RWPE1 (cell line): Measurements from ENCODE around the gene PGF.

Source experiments
- CTCF ChIA-PET: fragments of 350-600 bp; sonication (Branson Sonifier 250); formaldehyde crosslinking; extraction: SDS; loops from one replicate; lab custom pipeline; 2021; lab: Yijun Ruan, JAX
- POLR2A ChIA-PET: fragments of 400-600 bp; formaldehyde crosslinking; extraction: SDS; loops from one replicate; lab custom pipeline; 2020; ENCODE audit warnings: antibody characterized with exemption; ENCODE audit not compliant: low non-redundant PET; lab: Yijun Ruan, JAX
- DNase-seq: peaks from one replicate; pipeline ENCODE4 v3.0.0; 2012; ENCODE audit warnings: low spot score
- H3K27ac ChIP-seq: fragments of 450-650 bp; 2 replicates; pipeline ENCODE4 v1.5.1; 2017
- CTCF ChIP-seq: fragments of 450-650 bp; conservative IDR thresholded peaks from 2 replicates; pipeline ENCODE4 v1.5.1; 2017; ENCODE audit warnings: low read depth, mild to moderate bottlenecking

Gene PGF

GRCh38 chr14:74918380-74918779 is 37.0 kb downstream of the PGF start:
- no peak for DNase-seq
- POLR2A ChIA-PET = no interaction called here
- CTCF ChIA-PET = interaction anchor here (0.8 kb wide), 1 partner anchor 170 kb away, joined by 4 read pairs; no protein-coding TSS in a partner anchor
- no peak for TF ChIP-seq CTCF
- peak overlapping the region; percentile 49 for H3K27ac ChIP-seq

- ChIA-PET CTCF (interaction anchor here (0.6 to 0.9 kb wide), 3 partner anchors 12 to 171 kb away, joined by 4 to 10 read pairs (median 4); no protein-coding TSS in a partner anchor), POLR2A (no interaction called here)
- H3K27ac ChIP-seq = peak overlapping the region; percentile 49
- TF ChIP-seq CTCF = no peak
- no peak for DNase-seq
Observed at GRCh38 chr14:74917646-74918081, 37.7 kb downstream of the PGF start.

- no peak for TF ChIP-seq CTCF
- H3K27ac ChIP-seq = peak overlapping the region; percentile 49
- POLR2A ChIA-PET = no interaction called here
- CTCF ChIA-PET = interaction anchor here (0.9 kb wide), 1 partner anchor 11 kb away, joined by 10 read pairs; no protein-coding TSS in a partner anchor
- no peak for DNase-seq
Observed at GRCh38 chr14:74917178-74917543, 38.2 kb downstream of the PGF start.

GRCh38 chr14:74915826-74916225 is 39.6 kb downstream of the PGF start:
- TF ChIP-seq CTCF = no peak
- ChIA-PET CTCF (no interaction called here), POLR2A (no interaction called here)
- H3K27ac ChIP-seq = no peak overlapping the region
- DNase-seq = no peak

- no peak overlapping the region for H3K27ac ChIP-seq
- POLR2A ChIA-PET = no interaction called here
- DNase-seq = no peak
- CTCF ChIA-PET = interaction anchor here (0.8 kb wide), 1 partner anchor 53 kb away, joined by 3 read pairs; no protein-coding TSS in a partner anchor
- TF ChIP-seq CTCF = no peak
Observed at GRCh38 chr14:74915426-74915825, 40.0 kb downstream of the PGF start.

GRCh38 chr14:74913986-74914573 is 41.3 kb downstream of the PGF start:
- no peak overlapping the region for H3K27ac ChIP-seq
- ChIA-PET CTCF (interaction anchor here (0.6 to 1.3 kb wide), 2 partner anchors 175 to 580 kb away, joined by 3 read pairs; no protein-coding TSS in a partner anchor), POLR2A (no interaction called here)
- DNase-seq = peak; percentile 73
- peak; percentile 86 for TF ChIP-seq CTCF
